HuH-7.5 (cell line): ENCODE results near the gene TMEM258.

ENCODE experiments used
- DNase-seq: peaks from one replicate; pipeline ENCODE4 v3.0.0; 2011; ENCODE audit warnings: low spot score

TMEM258 gene

GRCh38 chr11:61792310-61793082, at the start of gene TMEM258, which contains the start of gene FEN1:
Gene TMEM258, minus strand, starts transcription at chr11:61792599. Its CDS starts 41 bp downstream, at chr11:61792558.
Gene FEN1, plus strand, starts transcription at chr11:61792911. Its CDS starts 2,451 bp downstream, at chr11:61795362.
- DNase-seq, result peak; percentile 98

- no peak for DNase-seq
Observed at GRCh38 chr11:61841636-61842527, 49.5 kb upstream of the TMEM258 start.

DNA sequence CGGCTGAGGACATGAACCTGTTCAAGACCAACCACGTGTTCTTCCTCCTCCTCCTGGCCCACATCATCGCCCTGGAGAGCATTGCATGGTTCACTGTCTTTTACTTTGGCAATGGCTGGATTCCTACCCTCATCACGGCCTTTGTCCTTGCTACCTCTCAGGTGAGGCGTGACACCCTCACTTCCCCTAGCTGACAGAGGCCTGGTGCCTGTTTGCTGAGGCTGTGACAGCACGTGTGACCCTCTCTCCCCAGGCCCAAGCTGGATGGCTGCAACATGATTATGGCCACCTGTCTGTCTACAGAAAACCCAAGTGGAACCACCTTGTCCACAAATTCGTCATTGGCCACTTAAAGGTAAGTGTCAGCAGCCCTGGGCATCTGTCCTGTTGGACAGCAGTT, 48.0 kb upstream of the TMEM258 start:
- no peak for DNase-seq

DNA sequence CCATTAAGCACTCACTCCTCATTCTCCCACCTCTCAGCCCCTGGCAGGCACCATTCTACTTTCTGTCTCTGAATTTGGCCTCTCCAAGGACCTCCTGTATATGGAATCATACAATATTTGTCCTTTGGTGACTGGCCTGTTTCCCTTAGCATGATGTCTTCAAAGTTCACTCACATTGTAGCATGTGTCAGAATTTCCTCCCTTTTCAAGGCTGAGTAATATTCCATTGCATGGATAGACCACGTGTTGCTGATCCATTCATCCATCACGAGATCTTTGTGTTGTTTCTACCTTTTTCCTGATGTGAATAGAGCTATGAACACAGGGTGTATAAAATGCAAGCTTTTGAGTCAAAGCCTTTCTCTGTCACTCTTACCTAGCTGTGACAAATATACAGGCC, 47.3 kb upstream of the TMEM258 start:
- DNase-seq, result no peak

DNA sequence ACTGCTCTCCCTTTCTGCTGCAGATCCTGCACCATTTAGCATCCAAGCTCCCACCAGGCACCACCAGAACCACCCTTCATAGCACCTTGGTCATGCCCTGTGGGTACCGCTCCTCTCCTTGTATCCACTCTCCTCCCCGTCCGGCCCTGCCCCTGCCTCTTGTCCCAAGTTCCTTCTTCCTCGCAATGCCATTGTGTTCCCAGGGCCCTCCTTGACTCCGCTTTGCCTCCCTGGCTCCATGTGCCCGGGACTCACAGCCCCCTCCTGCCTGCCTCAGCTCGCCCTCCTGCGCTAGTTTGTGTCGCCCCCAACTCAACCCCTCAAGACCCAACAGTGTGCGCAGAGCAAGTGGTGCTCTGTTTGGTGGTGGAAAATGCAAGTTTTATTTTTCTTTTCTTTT, 46.5 kb upstream of the TMEM258 start:
- DNase-seq, result no peak

DNA sequence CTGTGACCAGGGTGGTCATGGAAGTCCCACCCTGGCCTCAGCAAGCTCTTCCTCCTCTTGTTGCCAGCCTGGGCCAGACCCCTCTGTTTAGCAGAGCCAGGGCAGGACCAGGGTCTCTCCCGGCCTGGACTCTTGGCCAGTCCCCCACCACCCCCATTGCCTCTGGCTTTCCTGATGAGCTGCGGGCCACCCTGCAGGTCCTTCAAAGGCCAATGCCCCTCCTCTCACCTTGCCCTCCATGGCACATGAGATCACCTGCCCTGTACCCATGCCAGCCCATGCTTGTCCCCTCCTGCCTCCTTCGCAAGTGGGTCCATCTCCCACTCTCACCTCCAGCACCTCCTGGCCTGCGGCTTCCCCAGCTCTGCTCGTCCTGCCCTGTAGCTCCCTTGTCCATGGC, 46.1 kb upstream of the TMEM258 start:
- DNase-seq, result no peak

- DNase-seq, result no peak
Observed at GRCh38 chr11:61837411-61838005, 45.1 kb upstream of the TMEM258 start.

DNA sequence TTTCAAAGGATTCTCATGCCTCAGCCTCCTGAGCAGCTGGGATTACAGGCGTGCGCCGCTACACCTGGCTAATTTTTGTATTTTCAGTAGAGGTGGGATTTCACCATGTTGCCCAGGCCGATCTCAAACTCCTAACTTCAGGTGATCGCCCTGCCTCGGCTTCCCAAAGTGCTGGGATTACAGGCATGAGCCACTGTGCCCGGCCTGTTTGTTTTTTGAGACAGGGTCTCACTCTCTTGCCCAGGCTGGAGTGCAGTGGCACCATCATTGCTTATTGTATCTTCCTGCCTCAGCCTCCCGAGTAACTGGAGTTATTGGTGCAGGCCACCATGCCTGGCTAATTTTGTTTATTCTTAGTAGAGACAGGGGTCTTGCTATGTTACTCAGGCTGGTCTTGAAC, 43.8 kb upstream of the TMEM258 start:
- DNase-seq, result no peak

DNA sequence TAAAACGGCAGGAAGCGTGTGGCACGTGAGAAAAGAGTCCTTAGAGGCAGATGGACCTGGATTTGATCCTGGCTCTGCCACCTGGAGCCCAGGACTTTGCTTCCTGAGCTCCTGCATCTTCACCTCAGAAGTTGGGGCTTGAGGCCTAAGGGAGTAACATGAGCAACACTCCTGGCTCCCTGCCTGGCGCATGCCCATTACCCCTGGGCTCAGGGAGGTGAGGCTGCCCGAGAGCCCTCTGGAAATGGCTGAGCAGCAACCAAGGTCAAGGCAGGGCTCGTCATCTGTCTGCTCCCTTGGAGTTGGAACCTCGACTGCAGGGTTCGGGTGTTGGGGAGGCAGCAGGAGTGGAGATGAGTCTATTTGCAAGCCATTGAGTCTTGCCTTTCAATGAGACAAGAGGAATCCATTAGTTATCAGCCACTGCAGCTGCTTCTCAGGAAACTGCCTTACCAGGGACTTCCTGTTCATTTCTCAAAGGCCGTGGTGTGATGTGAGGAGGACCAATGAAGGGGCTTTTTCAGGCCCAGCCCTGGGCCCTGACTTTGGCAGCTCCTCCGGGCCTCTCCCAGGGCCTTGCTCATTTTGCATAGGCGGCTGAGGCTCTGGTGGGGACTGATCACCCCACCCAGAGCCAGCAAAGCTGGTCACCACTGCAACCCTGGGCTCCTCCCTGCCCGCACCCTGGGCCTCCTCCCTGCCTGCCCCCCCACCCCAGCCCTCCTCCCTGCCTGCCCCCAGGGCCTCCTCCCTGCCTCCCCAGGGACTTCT, 42.1 kb upstream of the TMEM258 start:
- DNase-seq, result no peak

- no peak for DNase-seq
Observed at GRCh38 chr11:61833926-61834277, 41.5 kb upstream of the TMEM258 start.

- DNase-seq, result no peak
Observed at GRCh38 chr11:61833471-61833870, 41.1 kb upstream of the TMEM258 start.

DNA sequence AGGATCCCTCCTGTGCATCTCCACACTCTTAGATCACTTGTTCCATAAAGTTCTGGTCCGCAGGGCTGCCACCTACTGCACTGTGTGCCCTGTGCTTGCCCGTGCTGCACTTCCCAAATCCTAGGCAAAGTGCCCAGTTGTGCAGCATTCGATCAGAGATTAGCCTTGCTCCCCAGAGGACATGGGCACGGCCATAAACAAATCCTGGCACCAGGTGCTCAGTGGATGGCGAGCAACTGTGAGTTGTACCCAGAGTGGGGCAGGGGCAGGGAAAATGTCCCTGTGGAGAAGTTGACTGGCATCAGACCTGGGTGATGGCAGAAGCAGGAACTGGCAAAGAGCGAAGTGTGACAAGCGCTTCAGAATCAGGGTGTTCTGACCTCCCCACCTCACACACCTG, 40.4 kb upstream of the TMEM258 start:
- no peak for DNase-seq

DNA sequence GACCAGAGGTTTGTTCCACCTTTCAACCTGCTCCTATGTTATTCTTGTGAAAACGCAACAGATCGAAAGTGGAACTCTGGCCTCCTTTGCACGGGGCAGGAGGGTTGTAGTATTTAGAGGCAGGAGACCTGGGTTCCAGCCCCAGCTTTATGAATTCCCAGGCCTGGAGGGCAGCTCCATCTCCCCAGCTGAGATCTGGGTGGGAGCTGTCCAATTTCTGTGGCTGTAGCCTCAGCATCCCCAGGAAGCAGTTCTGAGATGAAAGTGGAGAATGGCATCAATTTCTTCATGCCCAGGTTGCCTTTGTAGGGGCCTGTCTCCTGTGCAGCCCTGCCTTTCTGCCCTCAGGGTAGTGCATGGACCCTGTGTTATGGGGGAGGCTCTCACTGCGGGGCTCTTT, 39.8 kb upstream of the TMEM258 start:
- no peak for DNase-seq

- no peak for DNase-seq
Observed at GRCh38 chr11:61830237-61831105, 38.1 kb upstream of the TMEM258 start.

DNA sequence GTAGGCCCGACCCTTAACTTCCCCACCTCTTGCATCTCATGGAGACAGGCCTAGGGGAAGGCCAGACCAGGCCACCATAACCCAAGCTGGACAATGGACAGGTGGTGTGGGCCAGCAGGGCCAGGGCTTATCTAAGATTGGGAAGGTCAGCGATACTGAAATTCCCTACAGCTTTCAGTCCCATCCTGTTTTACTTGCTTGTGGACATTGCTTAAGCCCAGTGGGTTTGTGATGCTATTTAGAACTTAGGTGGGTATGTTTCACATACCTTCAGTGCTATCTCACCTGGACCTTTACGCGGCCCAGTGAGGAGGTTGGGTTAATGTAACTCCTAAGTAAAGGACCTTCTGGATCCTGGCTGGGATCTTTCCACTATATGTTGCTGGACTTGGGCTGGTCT, 37.4 kb upstream of the TMEM258 start:
- DNase-seq, result no peak

GRCh38 chr11:61828629-61829407, 36.4 kb upstream of the TMEM258 start:
- peak; percentile 71 for DNase-seq

GRCh38 chr11:61828379-61828628, 35.9 kb upstream of the TMEM258 start:
- no peak for DNase-seq

DNA sequence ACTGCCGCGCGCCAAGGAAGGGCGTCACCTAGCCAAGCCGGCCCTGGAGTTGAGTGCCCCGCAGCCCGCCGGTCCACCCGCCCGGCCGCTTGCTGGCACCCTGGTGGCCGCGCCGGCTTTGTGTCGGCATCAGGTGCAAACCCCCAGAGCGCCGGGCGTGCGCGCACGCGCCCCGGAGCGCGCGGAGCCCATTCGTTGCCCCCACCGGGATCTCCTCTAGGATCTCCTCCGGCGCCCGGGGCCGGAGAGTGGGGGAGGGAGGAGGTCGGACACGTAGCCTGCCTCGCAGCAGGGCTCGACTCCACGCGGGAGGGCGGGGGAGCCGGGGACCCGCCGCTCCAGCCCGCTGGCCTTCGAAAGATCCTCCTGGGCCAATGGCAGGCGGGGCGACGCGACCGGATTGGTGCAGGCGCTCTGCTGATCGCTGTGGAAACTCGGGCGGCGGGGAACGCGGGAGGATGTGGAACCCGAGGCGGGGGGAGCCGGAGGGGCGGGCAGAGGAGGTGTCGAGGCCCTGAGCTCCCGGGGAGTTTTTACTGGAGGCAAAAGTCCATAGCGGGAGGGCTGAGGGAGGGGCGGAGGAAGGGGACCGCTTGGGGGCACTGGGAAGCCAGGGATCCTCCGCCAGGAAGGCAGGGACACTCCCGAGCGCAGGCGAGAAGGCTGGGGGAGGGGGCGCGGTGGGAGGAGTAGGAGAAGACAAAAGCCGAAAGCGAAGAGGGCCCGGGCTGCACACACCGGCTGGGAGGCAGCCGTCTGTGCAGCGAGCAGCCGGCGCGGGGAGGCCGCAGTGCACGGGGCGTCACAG, 35.4 kb upstream of the TMEM258 start, which contains the start of gene FADS2:
Gene FADS2, plus strand, starts transcription at position 730 of the 808 bp plus-strand sequence. CDS start 91 bp downstream, outside the sequence.
- DNase-seq, result peak; percentile 98

DNA sequence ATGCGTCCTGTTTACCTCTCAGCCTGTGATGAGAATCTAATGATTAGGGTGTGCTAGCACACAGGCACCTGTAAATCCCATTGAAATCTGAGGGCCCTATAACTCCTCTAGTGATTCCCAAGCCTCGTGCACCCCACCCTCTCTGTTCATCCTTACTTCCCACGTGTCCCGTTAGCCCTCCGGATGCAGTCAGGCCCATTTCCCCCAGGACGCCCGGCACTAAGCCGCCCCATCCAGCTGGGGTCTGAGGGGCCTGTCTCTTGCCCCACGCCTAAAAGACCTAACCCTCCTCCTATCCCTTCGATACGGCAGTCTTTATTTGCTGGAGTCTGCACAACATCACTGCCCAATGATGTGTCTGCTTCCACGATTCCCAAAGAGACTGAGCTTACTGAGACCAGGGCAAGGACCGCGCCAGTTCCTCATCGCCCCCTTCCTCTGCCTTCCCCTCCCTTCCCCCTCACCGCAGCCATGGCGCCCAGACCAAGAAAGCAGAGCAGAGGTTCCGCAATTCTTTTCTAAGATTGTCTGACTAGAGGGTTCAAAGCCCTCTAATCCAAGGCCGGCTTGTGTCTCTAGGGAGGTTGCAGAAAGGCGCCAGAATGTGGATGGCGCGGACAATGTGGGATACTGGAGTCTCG, 34.7 kb upstream of the TMEM258 start:
- DNase-seq, result no peak
